Right ventricle myocardium inferior (tissue), 1 donor: Measurements from ENCODE around the gene GPR137B. TPM values are rescaled to one million over a fixed set of nuclear protein-coding genes. Genes with fewer than 3 reads are reported as not detected.

Source experiments
- total RNA-seq: library from RNA; stranded (reverse); fragmentation: NEBNext Ultra II Directional; extraction: Animal tissue kit (Norgen Biotek cat#: 25700); gene quantifications from one replicate; pipeline ENCODE4 v1.2.1, GENCODE V29; 2021
- donor health status: DM: no; HTN: yes; CAD: no; lungs with severe emphysema.

Gene GPR137B
- total RNA-seq, 1 donor from 2014 or later: 32.0 TPM

Other genes starting within 250 kb of the GPR137B start
- 65.8 TPM for gene NID1, start 77.4 kb upstream of the GPR137B start, total RNA-seq
- gene ERO1B, start 139.4 kb downstream of the GPR137B start, total RNA-seq: 7.2 TPM